Measurements from ENCODE around the gene GNAT2. TPM values are rescaled to one million over a fixed set of nuclear protein-coding genes. Genes with fewer than 3 reads are reported as not detected.
A peak's percentile ranks its signal among the peaks of the same experiment; 100 is the strongest.

Gene GNAT2
- total RNA-seq, result under 1 TPM in 2 of 7 donors, not detected in 5; 0.59 to 0.92 TPM
- polyA plus RNA-seq, result under 1 TPM in 1 of 3 donors, not detected in 2; 0.08 TPM
- long read RNA-seq, donor 1, result 0 reads
- long read RNA-seq, donor 2, partial matches to known transcripts, result 7 of 7 reads
- long read RNA-seq, donor 2, other reads (novel, unspliced or antisense), result 0 of 7 reads

GRCh38 chr1:109619576-109620400, at the start of gene GNAT2, which contains the start of gene AMPD2:
GNAT2 (minus strand) TSS chr1:109619616; CDS start chr1:109612870, 6,746 bp downstream.
AMPD2 (plus strand) TSS chr1:109619837; CDS start chr1:109621176, 1,339 bp downstream.
- Histone ChIP-seq H3K27ac (peak within 1 kb of the TSS; percentile 69 to 98 (median 88)), H3K4me1 (peaks cover 35 to 100% (median 85%) of the 10 kb centered on the region in 6 donors), H3K27me3 (replicated peaks in 1 of 7) (no peaks in the 10 kb centered on the region), H3K36me3 (no peaks in the 10 kb centered on the region), H3K9me3 (no peaks in the 10 kb centered on the region), H3K4me3 (peak within 1 kb of the TSS; percentile 66 to 84 (median 70))
- peak; percentile 95 for DNase-seq
- no peak for TF ChIP-seq CTCF (IDR thresholded peaks at IDR 0.05 in 8 of 11, conservative IDR thresholded peaks at IDR 0.05 in 3 of 11)
- peak; percentile 85 to 92 (median 88) for TF ChIP-seq POLR2AphosphoS5 (IDR thresholded peaks at IDR 0.05)
- peak in 1 of 3 donors; percentile 20 for TF ChIP-seq POLR2A (IDR thresholded peaks at IDR 0.05)
- WGBS, 5 donors, result 0 to 1% (median 1%) methylated on average over 24 to 47 of the region's 47 CpGs
- intact Hi-C loops (cut with DNase I; ENCODE audit: low total_unique reads), result no loop called here

- no peak for DNase-seq
- Histone ChIP-seq H3K27me3 (replicated peaks in 1 of 7) (no peaks in the 10 kb centered on the region), H3K4me1 (peaks cover 0 to 21% (median 14%) of the 10 kb centered on the region in 6 donors), H3K27ac (peak overlapping the region in 2 of 8 donors; percentile 37 to 59), H3K4me3 (peak overlapping the region; percentile 31 to 77 (median 46)), H3K36me3 (peaks cover 0 to 18% (median 2%) of the 10 kb centered on the region in 6 donors), H3K9me3 (no peaks in the 10 kb centered on the region)
- intact Hi-C loops (cut with DNase I; ENCODE audit: low total_unique reads), result no loop called here
- 10 to 19% (median 14%) methylated on average over 13 to 26 of the region's 26 CpGs for WGBS, 5 donors
- no peak for TF ChIP-seq POLR2A (IDR thresholded peaks at IDR 0.05)
- no peak for TF ChIP-seq POLR2AphosphoS5 (IDR thresholded peaks at IDR 0.05)
- no peak for TF ChIP-seq CTCF (IDR thresholded peaks at IDR 0.05 in 8 of 11, conservative IDR thresholded peaks at IDR 0.05 in 3 of 11)
Observed at GRCh38 chr1:109668123-109668775, 48.8 kb upstream of the GNAT2 start.

GRCh38 chr1:109667452-109668122, 48.2 kb upstream of the GNAT2 start, which contains the start of gene GSTM2:
GSTM2 (plus strand) TSS chr1:109668057; CDS start chr1:109668116, 59 bp downstream.
- intact Hi-C loops (cut with DNase I; ENCODE audit: low total_unique reads), result no loop called here
- Histone ChIP-seq H3K9me3 (no peaks in the 10 kb centered on the region), H3K27ac (peak within 1 kb of the TSS in 2 of 8 donors; percentile 37 to 59), H3K4me3 (peak within 1 kb of the TSS; percentile 31 to 77 (median 46)), H3K4me1 (peaks cover 0 to 21% (median 14%) of the 10 kb centered on the region in 6 donors), H3K27me3 (replicated peaks in 1 of 7) (no peaks in the 10 kb centered on the region), H3K36me3 (peaks cover 0 to 15% (median under 1%) of the 10 kb centered on the region in 6 donors)
- peak; percentile 95 for DNase-seq
- WGBS, 5 donors, result 14 to 18% (median 16%) methylated on average over 22 of the region's 22 CpGs
- peak; percentile 41 to 75 (median 69) for TF ChIP-seq POLR2AphosphoS5 (IDR thresholded peaks at IDR 0.05)
- TF ChIP-seq POLR2A (IDR thresholded peaks at IDR 0.05), result no peak

- no peak overlapping the region for H3K4me3 ChIP-seq
- H3K27me3 ChIP-seq (replicated peaks in 1 of 7), result no peaks in the 10 kb centered on the region
- no peak for DNase-seq
- peaks cover 0 to 34% (median 7%) of the 10 kb centered on the region in 6 donors for H3K36me3 ChIP-seq
- TF ChIP-seq POLR2AphosphoS5 (IDR thresholded peaks at IDR 0.05), result no peak
- TF ChIP-seq CTCF (IDR thresholded peaks at IDR 0.05 in 8 of 11, conservative IDR thresholded peaks at IDR 0.05 in 3 of 11), result no peak
- no peak for TF ChIP-seq POLR2A (IDR thresholded peaks at IDR 0.05)
- WGBS, 5 donors, result 53 to 97% (median 90%) methylated on average over 1 of the region's 1 CpG
- H3K9me3 ChIP-seq, result no peaks in the 10 kb centered on the region
- intact Hi-C loops (cut with DNase I; ENCODE audit: low total_unique reads), result no loop called here
- no peak overlapping the region for H3K27ac ChIP-seq
- peaks cover 0 to 22% (median 14%) of the 10 kb centered on the region in 6 donors for H3K4me1 ChIP-seq
Observed at GRCh38 chr1:109664671-109665070, 45.3 kb upstream of the GNAT2 start.
